Vagina (tissue), 2 donors: ENCODE results near the gene RPRML. TPM values are rescaled to one million over a fixed set of nuclear protein-coding genes. Genes with fewer than 3 reads are reported as not detected.
"Not testable (repeated sequence)": the region's sequence is repeated elsewhere in the genome, so short reads cannot be mapped to it uniquely, and the experiment has no call there.

Source experiments
- DNase-seq, 2 donors: peaks; one replicate each; pipeline ENCODE4 v3.0.0-alpha.2; 2017; ENCODE audit errors: extremely low spot score in 2 of 2
- H3K27ac ChIP-seq: fragments of 200-600 bp; sonication (generic); one replicate; pipeline ENCODE4 v1.5.1; 2019
- H3K27me3 ChIP-seq: fragments of 200-600 bp; sonication (generic); one replicate; pipeline ENCODE4 v1.5.1; 2019
- H3K36me3 ChIP-seq, 2 donors: fragments of 200-600 bp; sonication (generic); one replicate each; pipeline ENCODE4 v1.5.1; 2017 to 2019
- H3K4me1 ChIP-seq: fragments of 200-600 bp; sonication (generic); one replicate; pipeline ENCODE4 v1.5.1; 2019
- H3K4me3 ChIP-seq, 2 donors: fragments of 200-600 bp; sonication (generic); 1 replicate in 1 of 2; 2 replicates in 1 of 2; pipeline ENCODE4 v1.5.1; 2016 to 2019
- H3K9me3 ChIP-seq: fragments of 200-600 bp; sonication (generic); one replicate; pipeline ENCODE4 v1.5.1; 2019
- POLR2A ChIP-seq, 2 donors: fragments of 450-650 bp; IDR thresholded peaks; one replicate each; pipeline ENCODE4 v1.6.1; 2017; ENCODE audit warnings: antibody characterized with exemption in 2 of 2, mild to moderate bottlenecking in 2 of 2, moderate library complexity in 2 of 2
- POLR2AphosphoS5 ChIP-seq, 2 donors: sonication (generic); formaldehyde crosslinking; IDR thresholded peaks; one replicate each; pipeline ENCODE4 v1.9.0; 2017; ENCODE audit warnings: antibody characterized with exemption in 2 of 2, mild to moderate bottlenecking in 2 of 2, low read depth in 1 of 2; ENCODE audit not compliant: insufficient read depth in 1 of 2
- intact Hi-C: fragments of 100-400 bp; cut with DNase I; formaldehyde crosslinking; loops from one replicate; pipeline ENCODE4 v1.15.1; 2023
- total RNA-seq: library from RNA; depleted of rRNA; stranded (reverse); fragments of >200 nt; gene quantifications from one replicate; pipeline ENCODE4 v1.2.3, GENCODE V29; 2016
- TF ChIP-seq, protein P1 (sequence below), 3 experiments: fragments of 450-650 bp in 2 of 3; fragments of 200-600 bp in 1 of 3; sonication (generic) in 1 of 3; IDR thresholded peaks; one replicate each; pipeline ENCODE4 v1.5.1; 2017 to 2019; ENCODE audit warnings: antibody characterized with exemption in 3 of 3, mild to moderate bottlenecking in 2 of 3, moderate library complexity in 2 of 3

RPRML gene
- total RNA-seq, 1 donor from 2014 or later, result 2.0 TPM

DNA sequence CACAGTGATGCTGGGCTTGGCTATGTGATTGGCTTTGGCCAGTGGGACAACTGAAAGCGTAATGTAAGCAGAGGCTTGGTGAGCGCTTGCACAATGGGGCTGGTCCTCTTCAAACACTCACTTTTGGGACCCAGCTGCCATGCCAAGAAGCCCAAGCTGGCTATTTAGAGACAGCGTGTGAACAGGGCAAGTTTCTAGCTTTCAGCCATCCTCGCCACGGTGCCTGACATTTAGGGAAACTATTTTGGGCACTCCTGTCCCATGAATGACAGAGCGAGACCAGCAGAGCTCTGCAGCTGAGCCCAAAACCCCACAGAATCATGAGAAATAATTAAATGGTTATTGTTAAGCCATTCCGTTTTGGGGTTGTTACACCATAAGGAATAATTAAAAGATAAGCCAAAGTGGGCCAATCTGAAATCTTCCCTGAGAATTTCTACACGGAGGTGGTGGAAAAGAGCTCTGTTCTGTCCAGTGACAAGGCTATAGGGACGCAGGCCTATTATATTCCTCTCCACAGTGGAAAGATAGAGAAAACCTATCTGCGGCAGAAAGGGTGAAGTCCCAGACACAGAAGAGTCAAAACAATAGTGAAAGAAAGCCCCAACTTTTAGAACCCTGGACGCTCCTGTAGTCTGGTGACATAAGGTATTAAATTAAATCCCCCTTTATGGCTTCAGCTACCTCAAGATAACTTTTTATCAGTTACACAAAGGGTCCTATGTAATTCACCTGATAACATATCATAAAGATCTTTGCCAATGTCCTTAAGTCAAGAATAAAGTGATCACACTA lies 10.8 kb upstream of the RPRML start:
- Histone ChIP-seq H3K27me3 (no peaks in the 10 kb centered on the region), H3K36me3 (no peaks in the 10 kb centered on the region), H3K27ac (no peak overlapping the region), H3K4me3 (no peak overlapping the region), H3K9me3 (no peaks in the 10 kb centered on the region), H3K4me1 (no peaks in the 10 kb centered on the region)
- intact Hi-C loops, result no loop called here
- DNase-seq, result no peak
- no peak for TF ChIP-seq POLR2A (IDR thresholded peaks at IDR 0.05)
- TF ChIP-seq, protein P1, sequence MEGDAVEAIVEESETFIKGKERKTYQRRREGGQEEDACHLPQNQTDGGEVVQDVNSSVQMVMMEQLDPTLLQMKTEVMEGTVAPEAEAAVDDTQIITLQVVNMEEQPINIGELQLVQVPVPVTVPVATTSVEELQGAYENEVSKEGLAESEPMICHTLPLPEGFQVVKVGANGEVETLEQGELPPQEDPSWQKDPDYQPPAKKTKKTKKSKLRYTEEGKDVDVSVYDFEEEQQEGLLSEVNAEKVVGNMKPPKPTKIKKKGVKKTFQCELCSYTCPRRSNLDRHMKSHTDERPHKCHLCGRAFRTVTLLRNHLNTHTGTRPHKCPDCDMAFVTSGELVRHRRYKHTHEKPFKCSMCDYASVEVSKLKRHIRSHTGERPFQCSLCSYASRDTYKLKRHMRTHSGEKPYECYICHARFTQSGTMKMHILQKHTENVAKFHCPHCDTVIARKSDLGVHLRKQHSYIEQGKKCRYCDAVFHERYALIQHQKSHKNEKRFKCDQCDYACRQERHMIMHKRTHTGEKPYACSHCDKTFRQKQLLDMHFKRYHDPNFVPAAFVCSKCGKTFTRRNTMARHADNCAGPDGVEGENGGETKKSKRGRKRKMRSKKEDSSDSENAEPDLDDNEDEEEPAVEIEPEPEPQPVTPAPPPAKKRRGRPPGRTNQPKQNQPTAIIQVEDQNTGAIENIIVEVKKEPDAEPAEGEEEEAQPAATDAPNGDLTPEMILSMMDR (IDR thresholded peaks at IDR 0.05), result no peak
- no peak for TF ChIP-seq POLR2AphosphoS5 (IDR thresholded peaks at IDR 0.05; ENCODE audit: insufficient read depth in 1 of 2, low read depth in 1 of 2)

DNA sequence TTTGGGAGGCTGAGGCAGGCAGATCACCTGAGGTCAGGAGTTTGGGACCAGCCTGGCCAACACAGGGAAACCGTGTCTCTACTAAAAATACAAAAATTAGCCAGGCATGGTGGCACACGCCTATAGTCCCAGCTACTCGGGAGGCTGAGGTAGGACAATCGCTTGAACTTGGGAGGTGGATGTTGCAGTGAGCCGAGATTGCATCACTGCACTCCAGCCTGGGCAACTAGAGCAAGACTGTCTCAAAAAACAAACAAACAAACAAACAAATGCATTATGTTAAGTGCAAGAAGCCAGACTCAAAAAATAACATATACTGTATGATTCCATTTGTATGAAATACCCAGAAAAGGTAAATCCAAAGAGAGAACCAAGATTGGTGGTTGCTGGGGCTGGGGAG lies 8.9 kb upstream of the RPRML start:
- H3K9me3 ChIP-seq, H3K36me3 ChIP-seq, H3K4me1 ChIP-seq, H3K27me3 ChIP-seq, intact Hi-C loops, H3K4me3 ChIP-seq, DNase-seq, H3K27ac ChIP-seq: not testable (repeated sequence)

DNA sequence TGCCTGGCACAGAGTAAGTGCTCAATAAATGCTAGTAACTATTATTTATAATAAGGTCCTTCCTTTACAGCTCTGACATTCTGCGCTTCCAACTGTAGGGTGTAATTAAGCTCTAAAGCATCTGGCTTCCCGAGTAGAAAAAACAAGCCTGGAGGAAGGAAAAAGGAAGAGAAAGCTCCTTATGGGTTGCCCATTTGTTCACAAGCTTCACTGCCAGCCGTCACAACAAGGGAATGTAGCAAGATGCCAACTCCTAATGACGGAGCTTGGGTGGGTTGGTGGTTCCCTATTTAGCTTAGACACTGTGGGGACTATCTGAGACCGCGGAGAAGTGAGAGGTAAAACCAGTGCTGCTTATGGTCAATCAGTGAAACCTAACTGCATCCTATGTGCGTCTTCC lies 7.3 kb upstream of the RPRML start:
- no peak for DNase-seq
- H3K36me3 ChIP-seq, result no peaks in the 10 kb centered on the region
- no peaks in the 10 kb centered on the region for H3K4me1 ChIP-seq
- TF ChIP-seq POLR2AphosphoS5 (IDR thresholded peaks at IDR 0.05; ENCODE audit: insufficient read depth in 1 of 2, low read depth in 1 of 2), result no peak
- TF ChIP-seq POLR2A (IDR thresholded peaks at IDR 0.05), result no peak
- TF ChIP-seq, protein P1 (IDR thresholded peaks at IDR 0.05), result no peak
- H3K9me3 ChIP-seq, result no peaks in the 10 kb centered on the region
- H3K4me3 ChIP-seq, result no peak overlapping the region
- no peaks in the 10 kb centered on the region for H3K27me3 ChIP-seq
- intact Hi-C loops, result no loop called here
- no peak overlapping the region for H3K27ac ChIP-seq

DNA sequence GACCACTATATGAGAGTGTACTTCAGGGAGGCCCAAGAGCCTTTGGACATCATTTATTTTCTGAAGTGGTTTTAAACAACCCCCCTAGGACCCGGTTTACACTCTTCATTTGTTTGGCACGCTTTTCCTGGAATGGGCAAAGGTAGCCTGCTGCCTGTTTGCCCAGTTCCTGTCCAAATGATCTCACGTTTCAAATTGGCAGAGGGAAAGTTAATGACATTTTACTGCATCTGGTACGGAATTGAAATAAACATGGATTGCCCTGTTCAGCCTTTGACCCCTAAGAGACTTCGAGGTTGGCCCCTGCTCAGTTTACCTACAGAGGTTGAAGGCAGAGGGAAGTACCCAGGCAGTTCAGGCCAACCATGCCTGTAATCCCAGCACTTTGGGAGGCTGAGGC lies 5.8 kb upstream of the RPRML start:
- H3K27me3 ChIP-seq, result no peaks in the 10 kb centered on the region
- H3K27ac ChIP-seq, result no peak overlapping the region
- no peaks in the 10 kb centered on the region for H3K36me3 ChIP-seq
- no peak for DNase-seq
- no peak overlapping the region for H3K4me3 ChIP-seq
- H3K9me3 ChIP-seq, result no peaks in the 10 kb centered on the region
- peaks cover 1% of the 10 kb centered on the region for H3K4me1 ChIP-seq
- intact Hi-C loops, result no loop called here
- TF ChIP-seq POLR2AphosphoS5 (IDR thresholded peaks at IDR 0.05; ENCODE audit: insufficient read depth in 1 of 2, low read depth in 1 of 2) (no peak), POLR2A (IDR thresholded peaks at IDR 0.05) (no peak)
- TF ChIP-seq, protein P1 (IDR thresholded peaks at IDR 0.05), result no peak

DNA sequence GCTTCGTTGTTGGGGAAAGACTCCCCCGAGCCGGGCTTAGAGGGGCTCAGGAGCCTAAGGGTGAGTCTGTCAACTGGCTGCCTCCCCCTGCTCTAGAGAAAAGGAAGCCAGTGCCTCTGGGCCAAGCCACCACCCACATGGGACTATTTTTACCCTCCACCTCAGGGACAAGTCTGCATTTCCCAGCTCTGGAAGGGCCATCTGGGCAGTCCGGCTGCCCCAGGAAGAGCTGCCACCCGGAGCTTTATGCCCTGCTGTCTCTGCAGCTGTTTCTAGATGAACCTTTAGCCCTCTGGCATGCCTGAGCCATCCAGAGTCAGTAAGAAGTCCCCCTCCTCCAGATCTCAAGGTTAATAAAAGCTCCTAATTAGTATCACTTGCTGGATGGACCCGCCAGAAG lies 5.3 kb upstream of the RPRML start:
- no peaks in the 10 kb centered on the region for H3K9me3 ChIP-seq
- no peak overlapping the region for H3K4me3 ChIP-seq
- TF ChIP-seq POLR2AphosphoS5 (IDR thresholded peaks at IDR 0.05; ENCODE audit: insufficient read depth in 1 of 2, low read depth in 1 of 2), result no peak
- TF ChIP-seq POLR2A (IDR thresholded peaks at IDR 0.05), result no peak
- TF ChIP-seq, protein P1 (IDR thresholded peaks at IDR 0.05), result no peak
- no peaks in the 10 kb centered on the region for H3K27me3 ChIP-seq
- no peak overlapping the region for H3K27ac ChIP-seq
- no peaks in the 10 kb centered on the region for H3K36me3 ChIP-seq
- peaks cover 7% of the 10 kb centered on the region for H3K4me1 ChIP-seq
- DNase-seq, result no peak
- intact Hi-C loops, result no loop called here
